Peyer's patch (tissue), 4 donors: ENCODE results near the gene SAP30. TPM values are rescaled to one million over a fixed set of nuclear protein-coding genes. Genes with fewer than 3 reads are reported as not detected.

Source experiments
- DNase-seq, 3 donors: peaks; one replicate each; pipeline ENCODE4 v3.0.0-alpha.2; 2017 to 2019
- H3K27ac ChIP-seq, 4 donors: fragments of 200-600 bp; sonication (generic); one replicate each; pipeline ENCODE4 v1.5.1; 2016 to 2019
- H3K27me3 ChIP-seq, 2 donors: fragments of 200-600 bp; sonication (generic); one replicate each; pipeline ENCODE4 v1.5.1; 2019
- H3K36me3 ChIP-seq, 3 donors: fragments of 200-600 bp; sonication (generic); one replicate each; pipeline ENCODE4 v1.5.1; 2016 to 2019
- H3K4me1 ChIP-seq, 4 donors: fragments of 200-600 bp; sonication (generic); one replicate each; pipeline ENCODE4 v1.5.1; 2016 to 2019
- H3K4me3 ChIP-seq, 4 donors: fragments of 200-600 bp; sonication (generic); 1 replicate in 3 of 4; 2 replicates in 1 of 4; pipeline ENCODE4 v1.5.1; 2016 to 2019; ENCODE audit warnings: mild to moderate bottlenecking in 1 of 4
- H3K9me3 ChIP-seq, 4 donors: fragments of 200-600 bp; sonication (generic); one replicate each; pipeline ENCODE4 v1.5.1; 2016 to 2019; ENCODE audit warnings: mild to moderate bottlenecking in 1 of 4
- CTCF ChIP-seq, 6 experiments: fragments of 450-650 bp in 4 of 6; fragments of 200-600 bp in 2 of 6; sonication (generic) in 1 of 6; IDR thresholded peaks; one replicate each; pipeline ENCODE4 v1.5.1; 2017 to 2019; ENCODE audit warnings: antibody characterized with exemption in 6 of 6, mild to moderate bottlenecking in 3 of 6, moderate library complexity in 1 of 6
- POLR2A ChIP-seq, 2 donors: fragments of 450-650 bp; IDR thresholded peaks; one replicate each; pipeline ENCODE4 v1.5.1; 2017; ENCODE audit warnings: antibody characterized with exemption in 2 of 2, mild to moderate bottlenecking in 2 of 2, moderate library complexity in 2 of 2
- total RNA-seq, 4 donors: library from RNA; depleted of rRNA; stranded (reverse); fragments of >200 nt; gene quantifications; one replicate each; pipeline ENCODE4 v1.1.0, GENCODE V29; 2016

The SAP30 gene
- total RNA-seq, 4 donors from 2014 or later, result 8.1 to 18.4 (median 16.0) TPM

DNA sequence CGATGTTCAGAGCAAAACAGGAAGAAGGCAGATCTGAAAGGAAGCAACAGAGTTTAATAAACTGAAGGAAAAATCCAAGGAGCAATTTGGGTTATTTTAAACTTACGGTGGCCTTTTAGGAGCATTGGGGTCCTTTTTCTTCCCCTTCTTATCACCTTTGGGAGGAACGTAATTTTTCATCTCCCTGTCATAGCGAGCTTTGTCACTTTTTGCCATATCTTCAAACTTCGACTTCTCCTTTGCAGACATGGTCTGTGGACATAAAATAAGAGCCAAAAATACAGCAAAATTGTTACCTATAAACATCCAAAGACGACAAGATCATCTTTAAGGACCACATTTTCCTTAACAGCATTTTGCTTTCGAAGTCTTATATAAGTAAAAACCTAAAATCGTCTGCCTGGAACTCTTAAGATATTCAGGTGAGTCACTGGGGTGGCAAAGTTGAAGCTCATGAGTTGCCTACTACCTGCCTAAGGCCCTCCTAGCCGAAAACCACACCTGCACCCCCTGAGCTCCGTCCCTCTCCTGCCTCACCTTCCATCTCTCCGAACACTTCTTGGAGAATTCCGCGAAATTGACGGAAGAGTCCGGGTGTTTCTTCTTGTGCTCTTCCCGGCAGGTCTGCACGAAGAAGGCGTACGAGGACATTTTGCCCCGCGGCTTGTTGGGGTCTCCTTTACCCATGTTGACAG is 37.6 kb upstream of the SAP30 start:
- Histone ChIP-seq H3K4me1 (peaks cover 0 to 22% (median 0%) of the 10 kb centered on the region in 4 donors), H3K9me3 (no peaks in the 10 kb centered on the region), H3K27ac (peak overlapping the region; percentile 94 to 99 (median 98)), H3K4me3 (peak overlapping the region; percentile 68 to 98 (median 86)), H3K36me3 (peaks cover 0 to 28% (median 0%) of the 10 kb centered on the region in 3 donors), H3K27me3 (no peaks in the 10 kb centered on the region)
- DNase-seq, result no peak
- no peak for TF ChIP-seq CTCF (IDR thresholded peaks at IDR 0.05)
- TF ChIP-seq POLR2A (IDR thresholded peaks at IDR 0.05), result no peak

- DNase-seq, result peak in 2 of 3 donors; percentile 72 to 77
- Histone ChIP-seq H3K27ac (peak overlapping the region; percentile 94 to 99 (median 98)), H3K27me3 (no peaks in the 10 kb centered on the region), H3K36me3 (peaks cover 0 to 24% (median 0%) of the 10 kb centered on the region in 3 donors), H3K4me3 (peak overlapping the region; percentile 68 to 98 (median 86)), H3K4me1 (peaks cover 0 to 22% (median 0%) of the 10 kb centered on the region in 4 donors), H3K9me3 (no peaks in the 10 kb centered on the region)
- TF ChIP-seq POLR2A (IDR thresholded peaks at IDR 0.05), result no peak
- no peak for TF ChIP-seq CTCF (IDR thresholded peaks at IDR 0.05)
Observed at GRCh38 chr4:173333658-173334084, 37.1 kb upstream of the SAP30 start.

DNA sequence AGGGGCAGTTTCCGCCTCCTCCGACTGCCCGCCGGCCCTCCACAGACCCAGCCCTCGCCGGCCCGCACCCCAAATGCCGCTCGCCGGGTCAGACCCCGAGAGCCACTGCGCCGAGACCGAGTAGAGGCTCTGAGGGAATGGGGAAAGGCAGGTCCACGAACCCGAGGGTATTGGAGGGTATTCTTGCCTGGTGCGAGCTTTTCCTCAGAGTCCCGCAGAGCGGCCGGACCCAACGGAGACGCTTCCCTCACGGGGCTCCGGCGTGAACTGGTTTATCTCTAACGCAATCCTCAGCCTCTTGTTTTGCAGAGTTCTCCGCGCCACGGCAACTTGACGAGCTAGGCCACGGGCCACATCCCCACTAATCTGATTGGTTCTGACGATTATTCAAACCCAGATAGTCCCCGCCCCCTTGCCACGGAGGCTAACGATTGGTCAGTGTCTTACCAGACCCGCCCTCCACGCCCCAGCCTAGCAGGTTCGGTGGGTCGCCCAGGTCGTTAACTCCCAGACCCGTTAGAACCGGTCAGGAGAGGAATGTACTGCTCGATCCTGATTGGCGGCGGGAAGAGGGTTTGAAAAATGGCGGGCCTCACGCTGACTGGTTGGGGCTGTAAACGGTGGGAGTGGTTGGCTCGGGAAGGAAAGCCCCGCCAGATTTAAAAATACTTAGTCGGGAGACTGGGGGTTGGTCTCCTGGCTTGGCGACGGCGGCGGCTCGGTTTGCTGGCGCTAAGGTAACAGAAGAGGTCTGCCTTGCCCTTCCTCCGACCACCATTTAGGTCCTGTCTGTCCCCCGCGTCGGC is 36.5 kb upstream of the SAP30 start, which contains the start of gene HMGB2:
Gene HMGB2, minus strand, starts transcription at position 274 of the 806 bp plus-strand sequence. CDS start 709 bp downstream, outside the sequence.
- Histone ChIP-seq H3K4me1 (peaks cover 0 to 22% (median 0%) of the 10 kb centered on the region in 4 donors), H3K9me3 (no peaks in the 10 kb centered on the region), H3K27me3 (no peaks in the 10 kb centered on the region), H3K27ac (peak within 1 kb of the TSS; percentile 94 to 99 (median 98)), H3K4me3 (peak within 1 kb of the TSS; percentile 68 to 98 (median 86)), H3K36me3 (peaks cover 0 to 18% (median 0%) of the 10 kb centered on the region in 3 donors)
- DNase-seq, result peak; percentile 100
- TF ChIP-seq CTCF (IDR thresholded peaks at IDR 0.05) (peak in 1 of 6 experiments; percentile 0), POLR2A (IDR thresholded peaks at IDR 0.05) (peak; percentile 96 to 99)

GRCh38 chr4:173334891-173335752 is 35.6 kb upstream of the SAP30 start:
- Histone ChIP-seq H3K9me3 (no peaks in the 10 kb centered on the region), H3K36me3 (peaks cover 0 to 9% (median 0%) of the 10 kb centered on the region in 3 donors), H3K27me3 (no peaks in the 10 kb centered on the region), H3K4me3 (peak overlapping the region; percentile 68 to 98 (median 86)), H3K27ac (peak overlapping the region; percentile 94 to 99 (median 98)), H3K4me1 (peaks cover 0 to 22% (median 0%) of the 10 kb centered on the region in 4 donors)
- no peak for TF ChIP-seq CTCF (IDR thresholded peaks at IDR 0.05)
- peak in 1 of 2 donors; percentile 41 for TF ChIP-seq POLR2A (IDR thresholded peaks at IDR 0.05)
- peak; percentile 43 to 83 (median 74) for DNase-seq

DNA sequence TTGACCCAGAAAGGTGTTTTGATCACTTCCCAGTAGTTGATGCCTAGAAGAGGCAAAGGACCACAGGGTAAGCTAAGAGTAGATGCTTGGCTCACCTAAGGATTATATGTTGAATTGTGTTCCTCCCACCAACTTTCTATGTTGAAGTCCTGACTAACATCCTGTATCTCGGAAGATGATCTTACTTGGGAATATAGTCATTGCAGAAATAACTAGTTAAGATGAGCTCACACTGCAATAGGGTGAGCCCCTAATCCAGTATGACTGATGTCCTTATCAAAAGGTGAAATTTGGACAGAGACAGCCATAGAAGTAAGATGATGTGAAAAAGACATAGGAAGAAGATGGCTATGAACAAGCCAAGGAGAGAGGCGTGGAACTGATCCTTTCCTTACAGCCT is 33.3 kb upstream of the SAP30 start:
- no peak overlapping the region for H3K4me3 ChIP-seq
- H3K9me3 ChIP-seq, result no peaks in the 10 kb centered on the region
- peaks cover 0 to 7% (median 0%) of the 10 kb centered on the region in 4 donors for H3K4me1 ChIP-seq
- TF ChIP-seq POLR2A (IDR thresholded peaks at IDR 0.05), result no peak
- no peak for TF ChIP-seq CTCF (IDR thresholded peaks at IDR 0.05)
- no peak for DNase-seq
- no peak overlapping the region for H3K27ac ChIP-seq
- H3K27me3 ChIP-seq, result no peaks in the 10 kb centered on the region
- no peaks in the 10 kb centered on the region for H3K36me3 ChIP-seq
